Measurements from ENCODE around the gene LRRC27.

The LRRC27 gene

GRCh38 chr10:132389433-132390169, 57.6 kb downstream of the LRRC27 start:
- Histone ChIP-seq H3K9ac (ENCODE audit: low read length) (no peak overlapping the region), H3K4me3 (ENCODE audit: low read depth, low read length, poor library complexity, severe bottlenecking) (no peak overlapping the region), H3K36me3 (ENCODE audit: insufficient read depth, low read length) (no peaks in the 10 kb centered on the region), H3K9me2 (ENCODE audit: low read depth, low read length) (no peaks in the 10 kb centered on the region), H3K79me2 (ENCODE audit: insufficient read depth, low read length) (no peaks in the 10 kb centered on the region), H3K4me2 (ENCODE audit: low read length) (no peak overlapping the region), H3K4me1 (ENCODE audit: insufficient read depth, low read length, severe bottlenecking) (no peaks in the 10 kb centered on the region), H2AFZ (ENCODE audit: low read length) (no peak overlapping the region), H4K20me1 (ENCODE audit: insufficient read depth, low read length) (no peaks in the 10 kb centered on the region), H3K9me3 (ENCODE audit: low read length) (no peaks in the 10 kb centered on the region), H3K27ac (ENCODE audit: low read depth, low read length, poor library complexity, severe bottlenecking) (no peak overlapping the region), H3F3A (ENCODE audit: insufficient read depth, low read length) (no peaks in the 10 kb centered on the region), H3K27me3 (ENCODE audit: insufficient read depth, low read length) (0 out of 2 replicates have a peak, but pooled peaks cover 10% of the 10 kb centered on the region)
- no peak for TF ChIP-seq CTCF (IDR thresholded peaks at IDR 0.05; ENCODE audit: low read length)
- TF ChIP-seq EZH2 (IDR thresholded peaks at IDR 0.05; ENCODE audit: borderline replicate concordance, low read length): no peak

- H2AFZ ChIP-seq (ENCODE audit: low read length): no peak overlapping the region
- H4K20me1 ChIP-seq (ENCODE audit: insufficient read depth, low read length): no peaks in the 10 kb centered on the region
- H3K9me3 ChIP-seq (ENCODE audit: low read length): no peaks in the 10 kb centered on the region
- no peaks in the 10 kb centered on the region for H3K9me2 ChIP-seq (ENCODE audit: low read depth, low read length)
- H3K27ac ChIP-seq (ENCODE audit: low read depth, low read length, poor library complexity, severe bottlenecking): no peak overlapping the region
- 0 out of 2 replicates have a peak, but pooled peaks cover 10% of the 10 kb centered on the region for H3K27me3 ChIP-seq (ENCODE audit: insufficient read depth, low read length)
- no peak overlapping the region for H3K4me3 ChIP-seq (ENCODE audit: low read depth, low read length, poor library complexity, severe bottlenecking)
- H3K36me3 ChIP-seq (ENCODE audit: insufficient read depth, low read length): no peaks in the 10 kb centered on the region
- H3F3A ChIP-seq (ENCODE audit: insufficient read depth, low read length): no peaks in the 10 kb centered on the region
- no peak overlapping the region for H3K9ac ChIP-seq (ENCODE audit: low read length)
- H3K4me2 ChIP-seq (ENCODE audit: low read length): no peak overlapping the region
- TF ChIP-seq CTCF (IDR thresholded peaks at IDR 0.05; ENCODE audit: low read length) (no peak), EZH2 (IDR thresholded peaks at IDR 0.05; ENCODE audit: borderline replicate concordance, low read length) (no peak)
- H3K79me2 ChIP-seq (ENCODE audit: insufficient read depth, low read length): no peaks in the 10 kb centered on the region
- no peaks in the 10 kb centered on the region for H3K4me1 ChIP-seq (ENCODE audit: insufficient read depth, low read length, severe bottlenecking)
These were observed 58.4 kb downstream of the LRRC27 start for GRCh38 chr10:132390170-132390920.

GRCh38 chr10:132390921-132391675, 59.1 kb downstream of the LRRC27 start:
- no peaks in the 10 kb centered on the region for H3K9me2 ChIP-seq (ENCODE audit: low read depth, low read length)
- no peaks in the 10 kb centered on the region for H3F3A ChIP-seq (ENCODE audit: insufficient read depth, low read length)
- H3K36me3 ChIP-seq (ENCODE audit: insufficient read depth, low read length): no peaks in the 10 kb centered on the region
- no peak overlapping the region for H3K4me3 ChIP-seq (ENCODE audit: low read depth, low read length, poor library complexity, severe bottlenecking)
- no peak overlapping the region for H2AFZ ChIP-seq (ENCODE audit: low read length)
- 0 out of 2 replicates have a peak, but pooled peaks cover 6% of the 10 kb centered on the region for H3K27me3 ChIP-seq (ENCODE audit: insufficient read depth, low read length)
- H3K79me2 ChIP-seq (ENCODE audit: insufficient read depth, low read length): no peaks in the 10 kb centered on the region
- no peaks in the 10 kb centered on the region for H3K9me3 ChIP-seq (ENCODE audit: low read length)
- H4K20me1 ChIP-seq (ENCODE audit: insufficient read depth, low read length): no peaks in the 10 kb centered on the region
- no peak overlapping the region for H3K9ac ChIP-seq (ENCODE audit: low read length)
- H3K4me1 ChIP-seq (ENCODE audit: insufficient read depth, low read length, severe bottlenecking): no peaks in the 10 kb centered on the region
- no peak overlapping the region for H3K27ac ChIP-seq (ENCODE audit: low read depth, low read length, poor library complexity, severe bottlenecking)
- H3K4me2 ChIP-seq (ENCODE audit: low read length): no peak overlapping the region
- TF ChIP-seq EZH2 (IDR thresholded peaks at IDR 0.05; ENCODE audit: borderline replicate concordance, low read length) (no peak), CTCF (IDR thresholded peaks at IDR 0.05; ENCODE audit: low read length) (no peak)

Measured in OCI-LY1 (cell line).